GM23338 (cell line): ENCODE data around the gene ZNRF2. TPM values are rescaled to one million over a fixed set of nuclear protein-coding genes. Genes with fewer than 3 reads are reported as not detected.

Experiments
- ATAC-seq: fragments of 200-7000 bp; cut with Tn5 transposase; 3 replicates; pipeline ENCODE4 v1.9.1; 2020
- DNase-seq: peaks from one replicate; pipeline ENCODE4 v3.0.0-alpha.2; 2015; ENCODE audit warnings: low spot score
- H2AFZ ChIP-seq: fragments of 200-600 bp; sonication (generic); 2 replicates; pipeline ENCODE4 v1.8.0; 2016; ENCODE audit warnings: antibody characterized with exemption, mild to moderate bottlenecking, moderate library complexity
- H3F3A ChIP-seq: fragments of 200-600 bp; sonication (generic); replicated peaks from 2 replicates; pipeline ENCODE4 v1.8.0; 2017; ENCODE audit warnings: antibody characterized with exemption, mixed run types, low read depth
- H3K27ac ChIP-seq: fragments of 200-600 bp; sonication (generic); 2 replicates; pipeline ENCODE4 v1.6.1; 2016; ENCODE audit warnings: low read depth
- H3K27me3 ChIP-seq: fragments of 200-600 bp; sonication (generic); 2 replicates; pipeline ENCODE4 v1.8.0; 2016; ENCODE audit warnings: mild to moderate bottlenecking, mixed run types, moderate library complexity; ENCODE audit not compliant: insufficient read depth
- H3K36me3 ChIP-seq: fragments of 200-600 bp; sonication (generic); 2 replicates; pipeline ENCODE4 v1.8.0; 2016; ENCODE audit warnings: mild to moderate bottlenecking; ENCODE audit not compliant: insufficient read depth
- H3K4me1 ChIP-seq: fragments of 200-600 bp; sonication (generic); 2 replicates; pipeline ENCODE4 v1.8.0; 2016; ENCODE audit warnings: mild to moderate bottlenecking, moderate library complexity; ENCODE audit not compliant: insufficient read depth
- H3K4me2 ChIP-seq: fragments of 200-600 bp; sonication (generic); 2 replicates; pipeline ENCODE4 v1.7.1; 2017; ENCODE audit warnings: mixed run types
- H3K4me3 ChIP-seq: fragments of 200-600 bp; sonication (generic); 2 replicates; pipeline ENCODE4 v1.6.1; 2016; ENCODE audit warnings: mixed run types
- H3K79me2 ChIP-seq: fragments of 200-600 bp; sonication (generic); replicated peaks from 2 replicates; pipeline ENCODE4 v1.8.0; 2017; ENCODE audit warnings: mild to moderate bottlenecking; ENCODE audit not compliant: insufficient read depth
- H3K9me2 ChIP-seq: fragments of 200-600 bp; sonication (generic); 2 replicates; pipeline ENCODE4 v1.8.0; 2017; ENCODE audit not compliant: insufficient read depth
- H4K20me1 ChIP-seq: fragments of 200-600 bp; sonication (generic); replicated peaks from 2 replicates; pipeline ENCODE4 v1.8.0; 2017; ENCODE audit warnings: mild to moderate bottlenecking; ENCODE audit not compliant: insufficient read depth
- H3K27ac Mint-ChIP-seq: 2 replicates; pipeline ENCODE4 v1.8.0; 2020; ENCODE audit warnings: inconsistent platforms, mild to moderate bottlenecking, moderate library complexity, mixed read lengths
- H3K27me3 Mint-ChIP-seq: 3 replicates; pipeline ENCODE4 v1.8.0; 2022; ENCODE audit warnings: low read depth, mild to moderate bottlenecking, moderate library complexity, mixed read lengths, inconsistent platforms; ENCODE audit not compliant: insufficient read depth, poor library complexity
- H3K36me3 Mint-ChIP-seq: 3 replicates; pipeline ENCODE4 v1.8.0; 2021; ENCODE audit warnings: low read depth, mild to moderate bottlenecking, inconsistent platforms, moderate library complexity, mixed read lengths
- H3K4me1 Mint-ChIP-seq: 3 replicates; pipeline ENCODE4 v1.8.0; 2020; ENCODE audit warnings: mild to moderate bottlenecking, inconsistent platforms, mixed read lengths
- H3K4me3 Mint-ChIP-seq: 3 replicates; pipeline ENCODE4 v1.8.0; 2021; ENCODE audit warnings: moderate library complexity, mild to moderate bottlenecking, inconsistent platforms, mixed read lengths
- H3K9me3 Mint-ChIP-seq: 3 replicates; pipeline ENCODE4 v1.8.0; 2020; ENCODE audit warnings: moderate library complexity, mild to moderate bottlenecking, inconsistent platforms, mixed read lengths
- CREB1 ChIP-seq: fragments of 250-450 bp; sonication (Bioruptor Pico); IDR thresholded peaks from 2 replicates; pipeline ENCODE4 v1.5.0; 2020; ENCODE audit warnings: low read depth, mild to moderate bottlenecking, moderate library complexity
- CTCF ChIP-seq, 2 experiments: fragments of 200-600 bp in 1 of 2; sonication (generic) in 1 of 2; conservative IDR thresholded peaks; 2 replicates each; pipeline versions ENCODE4 v1.5.1 to v1.6.1; 2016 to 2017; ENCODE audit warnings: antibody characterized with exemption in 2 of 2, low read depth in 2 of 2, mild to moderate bottlenecking in 2 of 2, moderate library complexity in 1 of 2
- ETS1 ChIP-seq: IDR thresholded peaks from 2 replicates; pipeline ENCODE4 v1.6.1; 2016; ENCODE audit warnings: antibody characterized with exemption
- EZH2 ChIP-seq: fragments of 200-600 bp; sonication (generic); IDR thresholded peaks from one replicate; pipeline ENCODE4 v1.8.0; 2017; ENCODE audit warnings: antibody characterized with exemption, mild to moderate bottlenecking, low read depth; ENCODE audit not compliant: unreplicated experiment
- EZH2phosphoT487 ChIP-seq: fragments of 200-600 bp; sonication (generic); IDR thresholded peaks from one replicate; pipeline ENCODE4 v1.8.1; 2018; ENCODE audit warnings: antibody characterized with exemption; ENCODE audit not compliant: unreplicated experiment
- POLR2AphosphoS5 ChIP-seq: IDR thresholded peaks from 2 replicates; pipeline ENCODE4 v1.6.1; 2016; ENCODE audit warnings: antibody characterized with exemption, low read depth
- STAT1 ChIP-seq: IDR thresholded peaks from one replicate; pipeline ENCODE4 v1.6.1; 2016; ENCODE audit warnings: antibody characterized with exemption; ENCODE audit not compliant: unreplicated experiment
- ZNF114 ChIP-seq: fragments of 250-450 bp; sonication (Bioruptor Pico); IDR thresholded peaks from 2 replicates; pipeline ENCODE4 v1.5.0; 2020; ENCODE audit warnings: mild to moderate bottlenecking, moderate library complexity
- ZNF331 ChIP-seq: fragments of 250-450 bp; sonication (Bioruptor Pico); IDR thresholded peaks from 2 replicates; pipeline ENCODE4 v1.5.0; 2020; ENCODE audit warnings: low read depth, mild to moderate bottlenecking, moderate library complexity
- ZNF462 ChIP-seq: fragments of 250-450 bp; sonication (Bioruptor Pico); IDR thresholded peaks from 2 replicates; pipeline ENCODE4 v1.5.0; 2020; ENCODE audit warnings: mild to moderate bottlenecking, moderate library complexity
- polyA plus RNA-seq: library from polyadenylated mRNA; unstranded; fragments of >200 nt; fragmentation: Nextera tagmentation; extraction: Ambion mirVana; gene quantifications from 2 replicates; pipeline ENCODE4 v1.2.1, GENCODE V29; 2016
- total RNA-seq: library from RNA; depleted of rRNA; stranded (reverse); fragments of >200 nt; shearing (Covaris generic); gene quantifications from 2 replicates; pipeline ENCODE4 v1.2.3, GENCODE V29; 2014

Gene ZNRF2
- total and polyA plus RNA-seq, 2 experiments from 2014 or later = 6.0 to 34.7 TPM

GRCh38 chr7:30269490-30269889 is 14.9 kb upstream of the ZNRF2 start (continued):
- no peak for TF ChIP-seq ZNF114 (CRISPR knock-in tag)

- H3K36me3 ChIP-seq = no peaks in the 10 kb centered on the region
These were observed 13.5 kb upstream of the ZNRF2 start for GRCh38 chr7:30270921-30271320.

GRCh38 chr7:30272126-30272525 is 12.3 kb upstream of the ZNRF2 start:
- Histone ChIP-seq H3K4me1 (peaks cover 4% of the 10 kb centered on the region), H3K9me2 (no peaks in the 10 kb centered on the region), H3K27ac (no peak overlapping the region), H2AFZ (no peak overlapping the region), H3K4me3 (no peak overlapping the region), H3K27me3 (no peaks in the 10 kb centered on the region), H3F3A (no peaks in the 10 kb centered on the region), H3K4me2 (no peak overlapping the region), H4K20me1 (no peaks in the 10 kb centered on the region), H3K36me3 (no peaks in the 10 kb centered on the region), H3K79me2 (no peaks in the 10 kb centered on the region)
- Mint-ChIP-seq H3K27me3 (no peaks in the 10 kb centered on the region), H3K36me3 (no peaks in the 10 kb centered on the region), H3K27ac (no peak overlapping the region), H3K4me3 (no peak overlapping the region), H3K4me1 (0 out of 3 replicates have a peak, but pooled peaks cover 2% of the 10 kb centered on the region), H3K9me3 (no peaks in the 10 kb centered on the region)
- DNase-seq = no peak
- no peak for ATAC-seq
- TF ChIP-seq EZH2phosphoT487 (no peak), ZNF331 (no peak), EZH2 (no peak), POLR2AphosphoS5 (no peak), ZNF462 (no peak), ETS1 (no peak), CREB1 (CRISPR knock-in tag) (no peak)

More at GRCh38 chr7:30270921-30271320, 13.5 kb upstream of the ZNRF2 start:
- TF ChIP-seq CTCF (conservative IDR thresholded peaks at IDR 0.05; ENCODE audit: low read depth in 2 of 2) (no peak), STAT1 (no peak)
- H3K27ac Mint-ChIP-seq = no peak overlapping the region
- H4K20me1 ChIP-seq = no peaks in the 10 kb centered on the region
- no peaks in the 10 kb centered on the region for H3K27me3 Mint-ChIP-seq
- peaks cover 4% of the 10 kb centered on the region for H3K4me1 ChIP-seq
- no peaks in the 10 kb centered on the region for H3F3A ChIP-seq
- H3K4me3 Mint-ChIP-seq = no peak overlapping the region
- H3K27me3 ChIP-seq = no peaks in the 10 kb centered on the region
- ATAC-seq = no peak
- 0 out of 3 replicates have a peak, but pooled peaks cover 2% of the 10 kb centered on the region for H3K4me1 Mint-ChIP-seq
- H2AFZ ChIP-seq = no peak overlapping the region
- no peaks in the 10 kb centered on the region for H3K9me3 Mint-ChIP-seq
- H3K9me2 ChIP-seq = no peaks in the 10 kb centered on the region
- H3K79me2 ChIP-seq = no peaks in the 10 kb centered on the region
- no peak overlapping the region for H3K27ac ChIP-seq
- DNase-seq = no peak
- H3K36me3 Mint-ChIP-seq = no peaks in the 10 kb centered on the region
- H3K4me3 ChIP-seq = no peak overlapping the region
- H3K4me2 ChIP-seq = no peak overlapping the region
